ENCODE results near the gene RPL35A. TPM values are rescaled to one million over a fixed set of nuclear protein-coding genes. Genes with fewer than 3 reads are reported as not detected.

Gene RPL35A
- total and polyA plus RNA-seq, 2 donors (not counting 1 experiment from before 2014, with no cell fraction given) = 1,228 to 1,242 TPM

GRCh38 chr3:197942956-197943556 lies 6.9 kb upstream of the RPL35A start:
- Histone ChIP-seq H3K27ac (ENCODE audit: low read length in 2 of 2) (no peak overlapping the region), H3K9me3 (ENCODE audit: control extremely low read depth in 1 of 3, control insufficient read depth in 2 of 3, insufficient read depth in 1 of 3, low read length in 2 of 3) (no peaks in the 10 kb centered on the region), H3K9ac (ENCODE audit: low read length) (no peak overlapping the region), H2AFZ (ENCODE audit: insufficient read depth, low read depth, low read length, poor library complexity, severe bottlenecking) (no peak overlapping the region), H3K4me2 (replicated peaks; ENCODE audit: low read depth, low read length, poor library complexity, severe bottlenecking) (no peak overlapping the region), H3K27me3 (replicated peaks in 1 of 4; ENCODE audit: control extremely low read depth in 1 of 4, control insufficient read depth in 3 of 4, insufficient read depth in 4 of 4, low read length in 3 of 4) (no peaks in the 10 kb centered on the region), H4K20me1 (ENCODE audit: control insufficient read depth, insufficient read depth, low read length, poor library complexity, severe bottlenecking) (no peaks in the 10 kb centered on the region), H3K4me3 (ENCODE audit: control extremely low read depth in 1 of 5, extremely low read depth in 1 of 5, insufficient read depth in 1 of 5, low read depth in 2 of 5, low read length in 4 of 5) (no peak overlapping the region), H3K4me1 (ENCODE audit: control insufficient read depth in 2 of 2, insufficient read depth in 2 of 2, low read length in 2 of 2) (no peaks in the 10 kb centered on the region), H3K79me2 (ENCODE audit: control insufficient read depth, insufficient read depth, low read length) (no peaks in the 10 kb centered on the region), H3K36me3 (replicated peaks in 1 of 2; ENCODE audit: control extremely low read depth in 1 of 2, control insufficient read depth in 1 of 2, extremely low read depth in 1 of 2, insufficient read depth in 2 of 2, low read length in 1 of 2) (no peaks in the 10 kb centered on the region)
- no peak overlapping the region for H3K4me3 Mint-ChIP-seq
- WGBS (ENCODE audit: insufficient coverage) = no CpG with 5 or more reads among the region's 2 CpGs
- no peaks in the 10 kb centered on the region for H3K27me3 Mint-ChIP-seq
- no peak overlapping the region for H3K27ac Mint-ChIP-seq
- POLR2A ChIA-PET = no interaction called here
- intact Hi-C loops (cut with micrococcal nuclease) = loop anchor here (1.0 kb wide), 1 partner anchor 37 kb away; no protein-coding TSS in a partner anchor
- H3K9me3 Mint-ChIP-seq (ENCODE audit: insufficient read depth) = no peaks in the 10 kb centered on the region
- ATAC-seq (ENCODE audit: low read depth) (peak; percentile 66), DNase-seq (peak; percentile 60)
- CTCF ChIA-PET = interaction anchor here (0.7 to 1.8 kb wide), 9 partner anchors 8 to 936 kb away, joined by 3 to 12 read pairs (median 4); no protein-coding TSS in a partner anchor
- H3K4me1 Mint-ChIP-seq = no peaks in the 10 kb centered on the region
- peak; percentile 82 for TF ChIP-seq CTCF (IDR thresholded peaks at IDR 0.05)
- no peak for TF ChIP-seq EZH2 (IDR thresholded peaks at IDR 0.05; ENCODE audit: borderline replicate concordance, insufficient read depth, low read depth, low read length, poor library complexity, severe bottlenecking)

GRCh38 chr3:197949191-197949777 lies 706 bp upstream of the RPL35A start:
- peak overlapping the region; percentile 77 for H3K4me2 ChIP-seq (replicated peaks; ENCODE audit: low read depth, low read length, poor library complexity, severe bottlenecking)
- TF ChIP-seq EZH2 (IDR thresholded peaks at IDR 0.05; ENCODE audit: borderline replicate concordance, insufficient read depth, low read depth, low read length, poor library complexity, severe bottlenecking) (no peak), CTCF (IDR thresholded peaks at IDR 0.05) (no peak)
- Mint-ChIP-seq H3K27me3 (no peaks in the 10 kb centered on the region), H3K4me1 (peaks cover 32% of the 10 kb centered on the region), H3K9me3 (ENCODE audit: insufficient read depth) (no peaks in the 10 kb centered on the region), H3K27ac (peak overlapping the region; percentile 99), H3K4me3 (peak overlapping the region; percentile 97)
- no peaks in the 10 kb centered on the region for H3K27me3 ChIP-seq (replicated peaks in 1 of 4; ENCODE audit: control extremely low read depth in 1 of 4, control insufficient read depth in 3 of 4, insufficient read depth in 4 of 4, low read length in 3 of 4)
- no peak for DNase-seq
- intact Hi-C loops (cut with micrococcal nuclease) = loop anchor here (5.0 kb wide), 1 partner anchor 157 kb away; the partner anchor contains the start of gene LRCH3
- WGBS (ENCODE audit: insufficient coverage) = 5% methylated on average over 8 of the region's 17 CpGs
- ChIA-PET POLR2A (interaction anchor here (1.5 kb wide), 1 partner anchor 11 kb away, joined by 5 read pairs; the partner anchor contains the start of gene LMLN), CTCF (interaction anchor here (1.6 to 1.7 kb wide), 2 partner anchors 43 to 350 kb away, joined by 4 read pairs; no protein-coding TSS in a partner anchor)
- peak overlapping the region; percentile 74 for H3K9ac ChIP-seq (ENCODE audit: low read length)
- H2AFZ ChIP-seq (ENCODE audit: insufficient read depth, low read depth, low read length, poor library complexity, severe bottlenecking) = peak overlapping the region; percentile 80
- H3K27ac ChIP-seq (ENCODE audit: low read length in 2 of 2) = peak overlapping the region; percentile 97 to 100
- peak overlapping the region; percentile 65 to 89 (median 71) for H3K4me3 ChIP-seq (ENCODE audit: control extremely low read depth in 1 of 5, extremely low read depth in 1 of 5, insufficient read depth in 1 of 5, low read depth in 2 of 5, low read length in 4 of 5)
- peaks cover 33% of the 10 kb centered on the region for H3K79me2 ChIP-seq (ENCODE audit: control insufficient read depth, insufficient read depth, low read length)
- no peak for ATAC-seq (ENCODE audit: low read depth)
- peaks cover 18% of the 10 kb centered on the region for H4K20me1 ChIP-seq (ENCODE audit: control insufficient read depth, insufficient read depth, low read length, poor library complexity, severe bottlenecking)
- H3K36me3 ChIP-seq (replicated peaks in 1 of 2; ENCODE audit: control extremely low read depth in 1 of 2, control insufficient read depth in 1 of 2, extremely low read depth in 1 of 2, insufficient read depth in 2 of 2, low read length in 1 of 2) = peaks cover 0 to 33% of the 10 kb centered on the region in 2 experiments
- no peaks in the 10 kb centered on the region for H3K9me3 ChIP-seq (ENCODE audit: control extremely low read depth in 1 of 3, control insufficient read depth in 2 of 3, insufficient read depth in 1 of 3, low read length in 2 of 3)
- H3K4me1 ChIP-seq (ENCODE audit: control insufficient read depth in 2 of 2, insufficient read depth in 2 of 2, low read length in 2 of 2) = peaks cover 19 to 34% of the 10 kb centered on the region in 2 donors

All from B cell (primary cell).